ENCODE results near the gene SECISBP2.

DNA sequence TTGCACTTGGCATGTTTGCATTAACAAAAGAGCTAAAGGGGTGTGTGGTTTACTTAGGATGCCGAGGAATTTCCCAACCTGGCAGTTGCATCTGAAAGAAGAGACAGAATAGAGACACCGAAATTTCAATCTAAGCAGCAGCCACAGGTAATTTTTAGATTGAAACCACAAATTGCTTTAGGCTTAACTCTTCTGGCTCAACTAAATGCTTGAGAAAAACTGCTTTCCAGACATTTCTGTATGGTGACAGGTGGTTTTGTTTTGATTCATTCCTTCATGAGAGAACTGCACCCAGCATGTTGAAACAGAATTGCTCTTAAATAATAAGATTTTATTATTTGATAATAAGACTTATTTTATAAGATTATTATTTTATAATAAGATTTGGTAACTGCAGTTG lies 21.5 kb downstream of the SECISBP2 start:
- TF ChIP-seq, protein P1, sequence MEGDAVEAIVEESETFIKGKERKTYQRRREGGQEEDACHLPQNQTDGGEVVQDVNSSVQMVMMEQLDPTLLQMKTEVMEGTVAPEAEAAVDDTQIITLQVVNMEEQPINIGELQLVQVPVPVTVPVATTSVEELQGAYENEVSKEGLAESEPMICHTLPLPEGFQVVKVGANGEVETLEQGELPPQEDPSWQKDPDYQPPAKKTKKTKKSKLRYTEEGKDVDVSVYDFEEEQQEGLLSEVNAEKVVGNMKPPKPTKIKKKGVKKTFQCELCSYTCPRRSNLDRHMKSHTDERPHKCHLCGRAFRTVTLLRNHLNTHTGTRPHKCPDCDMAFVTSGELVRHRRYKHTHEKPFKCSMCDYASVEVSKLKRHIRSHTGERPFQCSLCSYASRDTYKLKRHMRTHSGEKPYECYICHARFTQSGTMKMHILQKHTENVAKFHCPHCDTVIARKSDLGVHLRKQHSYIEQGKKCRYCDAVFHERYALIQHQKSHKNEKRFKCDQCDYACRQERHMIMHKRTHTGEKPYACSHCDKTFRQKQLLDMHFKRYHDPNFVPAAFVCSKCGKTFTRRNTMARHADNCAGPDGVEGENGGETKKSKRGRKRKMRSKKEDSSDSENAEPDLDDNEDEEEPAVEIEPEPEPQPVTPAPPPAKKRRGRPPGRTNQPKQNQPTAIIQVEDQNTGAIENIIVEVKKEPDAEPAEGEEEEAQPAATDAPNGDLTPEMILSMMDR (IDR thresholded peaks at IDR 0.05; ENCODE audit: poor library complexity), result no peak
- TF ChIP-seq EZH2 (IDR thresholded peaks at IDR 0.05; ENCODE audit: borderline replicate concordance) (no peak), EZH2phosphoT487 (IDR thresholded peaks at IDR 0.05; ENCODE audit: low read depth, severe bottlenecking, unreplicated experiment) (no peak)
